ENCODE measurements around the gene HPSE2. TPM values are rescaled to one million over a fixed set of nuclear protein-coding genes. Genes with fewer than 3 reads are reported as not detected.
"Not testable (repeated sequence)": the region's sequence is repeated elsewhere in the genome, so short reads cannot be mapped to it uniquely, and the experiment has no call there.

HPSE2 gene
- total and polyA plus RNA-seq, 2 experiments from 2014 or later, result 0.10 to 0.24 TPM

- H3K9me3 Mint-ChIP-seq, result peaks cover 11% of the 10 kb centered on the region; the same call in 2 of the 3 replicates
- H3K9me2 ChIP-seq (ENCODE audit: insufficient read depth); ATAC-seq: not testable (repeated sequence)
These were observed 733.1 kb downstream of the HPSE2 start for GRCh38 chr10:98502535-98502934.

GRCh38 chr10:98492763-98493162, 742.9 kb downstream of the HPSE2 start:
- no peak overlapping the region for H3K27ac Mint-ChIP-seq
- H3K27me3 ChIP-seq (ENCODE audit: insufficient read depth), result no peaks in the 10 kb centered on the region
- ATAC-seq, result no peak

More at GRCh38 chr10:98502535-98502934, 733.1 kb downstream of the HPSE2 start:
- not testable (repeated sequence) for H3K27ac Mint-ChIP-seq; H3K27me3 ChIP-seq (ENCODE audit: insufficient read depth); H3K79me2 ChIP-seq (replicated peaks; ENCODE audit: insufficient read depth); H3K36me3 Mint-ChIP-seq (ENCODE audit: low read depth); H3K4me3 ChIP-seq; H3K4me3 Mint-ChIP-seq; H3K36me3 ChIP-seq (ENCODE audit: insufficient read depth); DNase-seq (ENCODE audit: low spot score); H4K20me1 ChIP-seq (replicated peaks; ENCODE audit: insufficient read depth); H3K27me3 Mint-ChIP-seq (ENCODE audit: insufficient read depth, low read depth, poor library complexity); H3K4me2 ChIP-seq; H3K27ac ChIP-seq (ENCODE audit: low read depth); H3K4me1 ChIP-seq (ENCODE audit: insufficient read depth); H2AFZ ChIP-seq; H3K4me1 Mint-ChIP-seq; H3F3A ChIP-seq (replicated peaks; ENCODE audit: low read depth)

DNA sequence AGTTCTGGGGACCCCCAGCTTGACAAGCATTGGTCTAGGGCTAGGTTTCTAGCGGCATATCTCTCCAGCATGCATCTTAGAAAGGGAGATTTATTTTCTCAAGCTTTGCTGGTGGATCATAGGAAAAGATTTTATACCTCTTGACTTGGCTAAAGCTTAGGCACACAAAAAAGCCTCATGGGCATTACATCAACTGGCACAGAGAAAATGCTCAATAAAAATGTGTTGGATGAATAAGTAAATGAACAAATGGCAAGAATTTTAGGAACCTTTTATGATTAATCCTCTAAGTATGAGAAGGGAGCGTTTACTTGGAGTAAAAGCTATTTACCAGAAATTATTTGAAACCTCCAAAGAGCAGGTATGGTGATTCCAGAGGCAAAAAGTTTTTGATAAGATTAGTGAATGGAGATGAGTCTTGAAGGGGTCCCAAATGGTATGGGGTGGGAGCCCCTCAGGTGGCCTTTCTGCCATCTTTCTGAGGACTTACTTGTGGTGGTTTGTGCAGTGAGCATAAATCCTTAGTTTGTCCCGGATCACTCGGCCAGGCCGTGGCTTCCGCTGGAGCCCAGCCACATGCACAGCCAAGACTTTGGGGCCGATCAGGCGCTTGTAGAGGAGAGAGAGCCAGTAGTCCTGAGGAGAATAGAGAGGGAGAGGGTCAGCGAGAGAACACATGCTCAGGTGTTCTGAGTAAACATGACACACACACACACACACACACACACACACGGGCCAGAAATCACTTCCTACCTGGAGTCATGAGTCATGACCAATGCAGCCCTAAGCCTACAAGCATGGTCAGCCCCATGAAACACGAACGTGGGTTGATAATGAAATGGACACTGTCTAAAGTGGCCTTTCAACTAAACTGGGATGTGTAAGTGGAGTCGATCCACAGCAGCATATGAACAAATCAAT, 745.8 kb downstream of the HPSE2 start:
- ATAC-seq (no peak), DNase-seq (ENCODE audit: low spot score) (no peak)
- no peak overlapping the region for H3K4me3 Mint-ChIP-seq
- Histone ChIP-seq H3F3A (replicated peaks; ENCODE audit: low read depth) (no peaks in the 10 kb centered on the region), H3K79me2 (replicated peaks; ENCODE audit: insufficient read depth) (no peaks in the 10 kb centered on the region), H3K4me3 (no peak overlapping the region), H3K4me1 (ENCODE audit: insufficient read depth) (no peaks in the 10 kb centered on the region), H3K9me2 (ENCODE audit: insufficient read depth) (no peaks in the 10 kb centered on the region), H2AFZ (no peak overlapping the region; the same call in 1 of the 2 replicates), H3K4me2 (no peak overlapping the region), H4K20me1 (replicated peaks; ENCODE audit: insufficient read depth) (no peaks in the 10 kb centered on the region), H3K36me3 (ENCODE audit: insufficient read depth) (no peaks in the 10 kb centered on the region), H3K27ac (ENCODE audit: low read depth) (no peak overlapping the region), H3K27me3 (ENCODE audit: insufficient read depth) (no peaks in the 10 kb centered on the region)
- peaks cover 4% of the 10 kb centered on the region; the same call in 1 of the 3 replicates for H3K9me3 Mint-ChIP-seq
- no peaks in the 10 kb centered on the region for H3K27me3 Mint-ChIP-seq (ENCODE audit: insufficient read depth, low read depth, poor library complexity)
- H3K27ac Mint-ChIP-seq, result no peak overlapping the region
- H3K36me3 Mint-ChIP-seq (ENCODE audit: low read depth), result no peaks in the 10 kb centered on the region
- peaks cover 3% of the 10 kb centered on the region; the same call in 2 of the 3 replicates for H3K4me1 Mint-ChIP-seq
- no peak for TF ChIP-seq CTCF (conservative IDR thresholded peaks at IDR 0.05; ENCODE audit: low read depth in 2 of 2)
- no peak for TF ChIP-seq POLR2AphosphoS5 (IDR thresholded peaks at IDR 0.05; ENCODE audit: low read depth)
- no peak for TF ChIP-seq EZH2 (IDR thresholded peaks at IDR 0.05; ENCODE audit: low read depth, unreplicated experiment)
- TF ChIP-seq JUNB (IDR thresholded peaks at IDR 0.05; ENCODE audit: unreplicated experiment), result no peak
- TF ChIP-seq REST (IDR thresholded peaks at IDR 0.05; ENCODE audit: unreplicated experiment), result no peak
- no peak for TF ChIP-seq EZH2phosphoT487 (IDR thresholded peaks at IDR 0.05; ENCODE audit: unreplicated experiment)
- TF ChIP-seq, protein P1, sequence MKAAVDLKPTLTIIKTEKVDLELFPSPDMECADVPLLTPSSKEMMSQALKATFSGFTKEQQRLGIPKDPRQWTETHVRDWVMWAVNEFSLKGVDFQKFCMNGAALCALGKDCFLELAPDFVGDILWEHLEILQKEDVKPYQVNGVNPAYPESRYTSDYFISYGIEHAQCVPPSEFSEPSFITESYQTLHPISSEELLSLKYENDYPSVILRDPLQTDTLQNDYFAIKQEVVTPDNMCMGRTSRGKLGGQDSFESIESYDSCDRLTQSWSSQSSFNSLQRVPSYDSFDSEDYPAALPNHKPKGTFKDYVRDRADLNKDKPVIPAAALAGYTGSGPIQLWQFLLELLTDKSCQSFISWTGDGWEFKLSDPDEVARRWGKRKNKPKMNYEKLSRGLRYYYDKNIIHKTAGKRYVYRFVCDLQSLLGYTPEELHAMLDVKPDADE (IDR thresholded peaks at IDR 0.05), result no peak
- no peak for TF ChIP-seq CREB1 (CRISPR knock-in tag; IDR thresholded peaks at IDR 0.05; ENCODE audit: low read depth)

More at GRCh38 chr10:98492763-98493162, 742.9 kb downstream of the HPSE2 start:
- Mint-ChIP-seq H3K27me3 (ENCODE audit: insufficient read depth, low read depth, poor library complexity) (peaks cover under 1% of the 10 kb centered on the region), H3K9me3 (peaks cover 16% of the 10 kb centered on the region), H3K36me3 (ENCODE audit: low read depth) (peaks cover 11% of the 10 kb centered on the region; the same call in 2 of the 3 replicates), H3K4me3 (no peak overlapping the region), H3K4me1 (peaks cover 3% of the 10 kb centered on the region; the same call in 2 of the 3 replicates)
- Histone ChIP-seq H3K4me1 (ENCODE audit: insufficient read depth) (no peaks in the 10 kb centered on the region), H3K79me2 (replicated peaks; ENCODE audit: insufficient read depth) (no peaks in the 10 kb centered on the region), H4K20me1 (replicated peaks; ENCODE audit: insufficient read depth) (no peaks in the 10 kb centered on the region), H2AFZ (no peak overlapping the region), H3K9me2 (ENCODE audit: insufficient read depth) (no peaks in the 10 kb centered on the region), H3K4me2 (no peak overlapping the region), H3K4me3 (no peak overlapping the region), H3K36me3 (ENCODE audit: insufficient read depth) (no peaks in the 10 kb centered on the region), H3F3A (replicated peaks; ENCODE audit: low read depth) (no peaks in the 10 kb centered on the region), H3K27ac (ENCODE audit: low read depth) (no peak overlapping the region)
- DNase-seq (ENCODE audit: low spot score), result no peak
- TF ChIP-seq, protein P1 (IDR thresholded peaks at IDR 0.05), result no peak
- TF ChIP-seq CREB1 (CRISPR knock-in tag; IDR thresholded peaks at IDR 0.05; ENCODE audit: low read depth) (no peak), STAT1 (IDR thresholded peaks at IDR 0.05; ENCODE audit: unreplicated experiment) (no peak)

Measured in GM23338 (cell line).